Daoy (cell line): ENCODE measurements around the gene TFDP1. TPM values are rescaled to one million over a fixed set of nuclear protein-coding genes. Genes with fewer than 3 reads are reported as not detected.
"Not testable (repeated sequence)": the region's sequence is repeated elsewhere in the genome, so short reads cannot be mapped to it uniquely, and the experiment has no call there.

ENCODE experiments used
- DNase-seq: peaks from one replicate; pipeline ENCODE4 v3.0.0-alpha.2; 2015; ENCODE audit warnings: low read depth
- total RNA-seq: library from RNA; depleted of rRNA; stranded (reverse); fragments of >200 nt; shearing (Covaris generic); gene quantifications from 2 replicates; pipeline ENCODE4 v1.2.3, GENCODE V29; 2014

Gene TFDP1
- total RNA-seq, 1 experiment from 2014 or later = 67.3 TPM

- peak; percentile 17 for DNase-seq
Measured at GRCh38 chr13:113616991-113617749, 32.6 kb downstream of the TFDP1 start.

DNA sequence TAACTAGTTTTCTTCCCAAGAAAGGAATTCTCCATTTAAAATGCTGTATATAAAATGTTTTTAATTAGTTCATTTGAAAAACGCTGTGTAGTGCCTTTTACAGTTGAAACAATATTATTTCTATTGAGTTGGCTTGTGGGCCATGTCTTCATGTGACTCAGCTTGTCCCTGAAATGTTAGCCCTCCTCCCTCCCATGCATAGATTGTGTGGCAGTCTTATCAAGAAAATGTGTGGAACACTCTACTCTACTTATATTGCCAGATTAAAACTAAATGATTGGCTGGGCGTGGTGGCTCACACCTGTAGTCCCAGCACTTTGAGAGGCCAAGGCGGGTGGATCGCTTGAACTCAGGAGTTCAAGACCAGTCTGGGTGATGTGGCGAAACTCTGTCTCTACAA is 33.4 kb downstream of the TFDP1 start:
- no peak for DNase-seq

DNA sequence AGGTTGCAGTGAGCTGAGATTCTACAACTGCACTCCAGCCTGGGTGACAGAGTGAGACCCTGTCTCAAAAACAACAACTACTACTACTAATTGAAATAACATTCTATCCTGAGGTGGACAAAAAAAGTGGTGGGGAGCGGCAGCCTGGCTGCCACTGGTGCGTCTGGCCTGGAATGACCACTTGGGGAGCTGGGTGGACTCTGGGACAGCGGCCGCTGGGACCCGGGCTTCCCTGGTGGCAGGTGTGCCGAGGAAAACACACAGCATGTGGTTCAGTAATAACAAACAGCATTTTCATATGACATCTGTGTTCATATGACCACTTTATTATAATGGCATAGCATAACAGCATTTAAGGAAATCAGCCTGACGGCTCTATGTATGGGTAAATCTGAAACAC is 33.9 kb downstream of the TFDP1 start:
- DNase-seq = no peak

GRCh38 chr13:113620036-113620796 is 35.7 kb downstream of the TFDP1 start:
- no peak for DNase-seq

DNA sequence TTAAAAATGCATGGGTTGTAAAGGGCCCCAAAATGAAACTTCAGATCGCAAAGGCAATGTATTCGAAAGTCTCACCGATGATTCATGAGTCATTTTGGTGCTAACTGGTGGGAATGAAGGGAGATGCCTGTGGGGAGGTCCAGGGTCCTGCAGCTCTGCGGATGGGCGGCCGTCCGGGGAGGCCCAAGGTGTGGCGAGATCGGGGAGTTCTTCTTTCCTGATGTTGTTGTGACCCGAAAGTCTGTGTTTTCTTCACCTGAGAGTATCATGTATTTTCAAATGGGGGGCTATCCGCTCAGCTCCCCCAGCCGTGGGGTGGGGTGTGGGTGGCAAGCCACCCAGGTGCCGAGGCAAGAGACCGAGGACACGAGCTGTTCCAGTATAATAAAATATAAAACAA is 36.5 kb downstream of the TFDP1 start:
- DNase-seq = no peak

- peak; percentile 32 for DNase-seq
Measured at GRCh38 chr13:113621498-113621897, 36.9 kb downstream of the TFDP1 start.

GRCh38 chr13:113621986-113622550 is 37.5 kb downstream of the TFDP1 start:
- not testable (repeated sequence) for DNase-seq

- no peak for DNase-seq
Measured at GRCh38 chr13:113622791-113623490, 38.4 kb downstream of the TFDP1 start.

DNA sequence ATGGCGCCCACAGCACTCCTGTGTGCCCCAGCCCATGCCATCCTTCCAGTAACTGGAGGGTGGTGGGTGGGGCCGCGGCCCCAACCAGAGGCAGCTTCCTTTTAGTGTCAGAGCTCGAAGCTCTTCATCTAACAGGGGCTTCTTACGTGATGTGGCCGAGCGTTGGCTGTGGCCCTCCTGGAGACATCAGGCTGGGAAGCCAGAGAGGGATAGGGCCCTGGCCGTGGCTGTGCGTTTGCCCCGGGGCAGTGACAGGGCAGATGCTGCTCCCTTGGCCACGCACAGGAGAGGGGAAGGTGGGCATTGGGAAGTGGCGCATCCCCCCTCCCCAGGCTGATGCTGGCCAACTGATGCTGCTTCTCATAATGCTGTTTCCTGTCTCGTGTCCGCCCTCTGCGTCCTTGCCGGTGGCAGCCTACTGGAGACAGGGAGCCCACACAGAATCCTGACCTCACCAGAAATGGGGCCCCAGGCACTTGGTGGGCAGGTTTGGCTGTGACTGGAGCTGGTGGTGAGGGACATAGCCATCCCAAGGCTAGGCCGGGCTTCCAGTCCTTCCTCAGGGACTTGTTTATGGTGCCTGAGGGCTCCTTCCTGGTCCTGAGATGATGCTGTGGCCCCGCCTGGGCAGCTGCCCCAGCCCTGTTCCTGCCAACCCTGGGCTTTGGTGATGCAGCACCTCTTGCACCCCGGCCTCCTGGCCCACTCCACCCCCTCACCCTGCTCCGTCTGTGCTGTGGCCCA is 39.1 kb downstream of the TFDP1 start:
- DNase-seq = no peak

DNA sequence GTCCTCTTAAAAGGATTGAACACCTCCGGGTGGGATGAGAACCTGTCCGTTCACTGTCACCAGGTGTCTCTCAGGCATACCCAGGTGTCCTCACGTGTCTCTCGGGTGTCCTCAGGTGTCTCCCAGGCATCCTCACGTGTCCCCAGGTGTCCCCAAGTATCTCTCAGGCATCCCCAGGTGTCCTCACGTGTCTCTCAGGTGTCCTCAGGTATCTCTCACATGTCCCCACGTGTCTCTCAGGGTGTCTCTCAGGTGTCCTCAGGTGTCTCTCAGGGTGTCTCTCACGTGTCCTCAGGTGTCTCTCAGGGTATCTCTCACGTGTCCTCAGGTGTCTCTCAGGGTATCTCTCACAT is 39.7 kb downstream of the TFDP1 start:
- no peak for DNase-seq

DNA sequence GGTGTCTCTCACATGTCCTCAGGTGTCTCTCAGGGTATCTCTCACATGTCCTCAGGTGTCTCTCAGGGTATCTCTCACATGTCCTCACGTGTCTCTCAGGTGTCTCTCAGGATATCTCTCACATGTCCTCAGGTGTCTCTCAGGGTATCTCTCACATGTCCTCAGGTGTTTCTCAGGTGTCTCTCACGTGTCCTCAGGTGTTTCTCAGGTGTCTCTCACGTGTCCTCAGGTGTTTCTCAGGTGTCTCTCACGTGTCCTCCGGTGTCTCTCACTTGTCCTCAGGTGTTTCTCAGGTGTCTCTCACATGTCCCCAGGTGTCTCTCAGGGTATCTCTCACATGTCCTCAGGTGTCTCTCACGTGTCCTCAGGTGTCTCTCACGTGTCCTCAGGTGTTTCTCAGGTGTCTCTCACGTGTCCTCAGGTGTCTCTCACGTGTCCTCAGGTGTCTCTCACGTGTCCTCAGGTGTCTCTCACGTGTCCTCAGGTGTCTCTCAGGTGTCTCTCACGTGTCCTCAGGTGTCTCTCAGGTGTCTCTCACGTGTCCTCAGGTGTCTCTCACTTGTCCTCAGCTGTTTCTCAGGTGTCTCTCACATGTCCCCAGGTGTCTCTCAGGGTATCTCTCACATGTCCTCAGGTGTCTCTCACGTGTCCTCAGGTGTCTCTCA is 40.2 kb downstream of the TFDP1 start:
- DNase-seq = not testable (repeated sequence)

DNA sequence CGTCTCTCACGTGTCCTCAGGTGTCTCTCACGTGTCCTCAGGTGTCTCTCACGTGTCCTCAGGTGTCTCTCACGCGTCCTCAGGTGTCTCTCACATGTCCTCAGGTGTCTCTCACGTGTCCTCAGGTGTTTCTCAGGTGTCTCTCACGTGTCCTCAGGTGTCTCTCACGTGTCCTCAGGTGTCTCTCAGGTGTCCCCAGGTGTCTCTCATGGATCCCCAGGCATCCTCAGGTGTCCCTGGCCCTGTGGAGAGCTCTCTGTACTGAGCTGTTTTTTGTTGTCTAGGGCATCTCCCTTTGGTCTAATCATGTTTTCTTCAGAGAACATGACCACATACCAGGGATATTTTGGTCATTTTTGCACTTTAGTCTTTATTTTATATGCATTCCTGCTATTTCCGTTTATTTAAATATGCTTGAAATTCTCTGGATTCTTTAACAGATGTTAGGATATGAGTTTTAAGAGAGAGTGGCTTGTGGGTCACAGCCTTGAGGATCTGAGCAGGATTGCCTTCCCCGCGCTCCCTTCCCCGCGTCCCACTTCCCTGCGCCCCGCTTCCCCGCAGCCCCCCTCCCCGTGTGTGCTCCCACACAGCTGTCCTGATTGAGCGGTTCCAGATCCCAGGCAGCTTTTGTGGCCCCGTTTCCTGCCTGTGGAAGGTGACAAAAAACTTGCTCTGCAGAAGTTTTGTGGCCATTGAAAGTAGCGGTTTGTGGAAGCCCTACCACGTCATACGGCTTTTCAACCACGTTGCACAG is 41.6 kb downstream of the TFDP1 start:
- DNase-seq = no peak

DNA sequence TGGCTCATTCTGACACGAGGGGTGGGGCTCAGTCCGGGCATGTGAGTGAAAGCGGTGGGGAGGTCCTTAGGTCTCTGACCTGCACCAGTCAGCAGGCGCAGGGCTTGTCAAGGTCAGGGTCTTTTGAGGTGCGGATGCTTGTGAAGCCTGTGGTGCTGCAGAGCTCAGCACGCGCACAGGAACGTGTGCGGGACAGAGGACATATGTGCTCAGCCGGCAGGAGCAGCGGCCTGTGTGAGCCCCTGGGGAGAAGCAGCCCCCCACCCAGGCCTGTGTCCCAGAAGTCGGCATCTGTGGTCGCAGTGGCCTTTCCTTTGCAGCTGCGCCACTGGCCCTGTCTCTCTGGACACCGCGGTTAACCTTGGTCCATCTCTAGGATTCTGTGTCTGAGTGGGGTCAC is 42.6 kb downstream of the TFDP1 start:
- no peak for DNase-seq

- DNase-seq = no peak
Measured at GRCh38 chr13:113628291-113629270, 44.0 kb downstream of the TFDP1 start.

- DNase-seq = no peak
Measured at GRCh38 chr13:113629866-113630265, 45.3 kb downstream of the TFDP1 start.

- no peak for DNase-seq
Measured at GRCh38 chr13:113630296-113630695, 45.7 kb downstream of the TFDP1 start.

DNA sequence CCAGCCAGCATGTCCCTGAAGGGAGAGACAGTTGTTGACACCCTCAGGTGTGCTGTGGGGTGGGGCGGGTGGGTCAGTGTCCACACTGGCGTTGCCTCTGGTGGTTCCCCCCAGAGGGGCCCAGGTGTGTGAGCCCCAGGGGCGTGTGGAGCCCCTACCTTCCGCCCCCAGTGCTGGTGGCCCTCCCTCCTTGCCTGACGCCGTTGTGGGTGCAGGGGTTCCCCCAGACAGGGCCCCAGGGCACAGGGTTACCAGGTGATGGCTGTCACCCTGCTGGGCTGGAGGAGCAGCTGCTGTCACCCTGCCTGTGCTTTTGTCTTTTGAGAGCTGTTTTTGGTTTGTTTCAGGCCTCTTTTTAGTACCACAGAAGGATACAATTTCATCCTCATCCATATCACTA is 46.3 kb downstream of the TFDP1 start:
- DNase-seq = no peak

DNA sequence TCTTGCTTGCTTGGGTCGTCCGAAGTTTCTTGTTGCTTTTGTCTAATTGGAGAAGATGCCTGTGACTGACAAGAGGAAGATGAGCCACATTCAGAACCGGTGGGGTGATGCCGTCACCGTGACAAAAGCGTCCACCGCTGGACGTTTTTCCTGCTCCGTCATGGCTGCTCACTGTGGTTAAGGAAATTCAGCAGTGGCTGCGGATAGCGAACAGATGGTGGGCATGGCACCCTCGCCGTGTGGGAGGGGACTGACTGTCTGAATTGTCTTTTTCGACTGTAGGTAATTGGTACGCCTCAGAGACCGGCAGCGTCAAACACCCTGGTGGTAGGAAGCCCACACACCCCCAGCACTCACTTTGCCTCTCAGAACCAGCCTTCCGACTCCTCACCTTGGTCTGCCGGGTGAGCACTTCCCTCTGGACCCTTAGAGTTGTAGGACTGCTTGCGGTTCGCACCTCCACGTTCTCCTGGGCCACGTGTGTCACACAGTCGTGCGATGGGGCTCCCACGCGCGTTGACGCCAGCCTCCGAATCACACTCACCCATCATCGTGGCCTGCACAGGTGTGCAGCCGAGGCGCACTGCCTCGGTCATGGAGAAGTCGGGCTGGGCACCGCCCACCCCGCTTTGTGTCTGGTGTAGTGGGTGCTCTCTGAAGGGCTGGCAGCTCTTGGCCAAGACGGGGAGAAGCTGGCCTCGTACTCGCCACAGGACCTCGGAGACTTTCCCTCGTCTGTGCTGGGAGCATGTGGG is 47.0 kb downstream of the TFDP1 start:
- DNase-seq = no peak
